Stomach (tissue), 9 donors: ENCODE data around the gene CDKL4. TPM values are rescaled to one million over a fixed set of nuclear protein-coding genes. Genes with fewer than 3 reads are reported as not detected.

Source experiments
- DNase-seq, 2 donors: peaks; one replicate each; pipeline versions ENCODE4 v3.0.0 to v3.0.0-alpha.2; 2013 to 2019
- H3K27ac ChIP-seq, 5 donors: fragments of 200-600 bp in 4 of 5; sonication (generic) in 4 of 5; one replicate each; pipeline ENCODE4 v1.5.1; 2013 to 2019; ENCODE audit warnings: mild to moderate bottlenecking in 1 of 5, moderate library complexity in 1 of 5
- H3K27me3 ChIP-seq, 3 donors: fragments of 200-600 bp; sonication (generic); one replicate each; pipeline ENCODE4 v1.5.1; 2017 to 2019; ENCODE audit warnings: mixed run types in 1 of 3
- H3K36me3 ChIP-seq, 4 donors: fragments of 200-600 bp; sonication (generic); 1 replicate in 3 of 4; 2 replicates in 1 of 4; pipeline ENCODE4 v1.5.1; 2016 to 2019
- H3K4me1 ChIP-seq, 4 donors: fragments of 200-600 bp; sonication (generic); one replicate each; pipeline ENCODE4 v1.5.1; 2016 to 2019
- H3K4me3 ChIP-seq, 4 donors: fragments of 200-600 bp; sonication (generic) in 3 of 4; one replicate each; pipeline ENCODE4 v1.5.1; 2016 to 2019; ENCODE audit warnings: mild to moderate bottlenecking in 1 of 4
- H3K9me3 ChIP-seq, 4 donors: fragments of 200-600 bp; sonication (generic); one replicate each; pipeline ENCODE4 v1.5.1; 2016 to 2019
- EP300 ChIP-seq: sonication (generic); formaldehyde crosslinking; IDR thresholded peaks from one replicate; pipeline ENCODE4 v1.6.1; 2017; ENCODE audit warnings: antibody characterized with exemption
- POLR2A ChIP-seq, 4 donors: fragments of 450-650 bp; IDR thresholded peaks; one replicate each; pipeline ENCODE4 v1.6.1; 2016; ENCODE audit warnings: antibody characterized with exemption in 4 of 4, control low read depth in 2 of 4, mild to moderate bottlenecking in 1 of 4, moderate library complexity in 1 of 4
- POLR2AphosphoS5 ChIP-seq, 3 donors: sonication (generic); formaldehyde crosslinking; IDR thresholded peaks; one replicate each; pipeline ENCODE4 v1.6.1; 2016; ENCODE audit warnings: antibody characterized with exemption in 3 of 3
- WGBS, 5 donors: extraction: QIAGEN DNeasy Blood & Tissue Kit in 3 of 5; methylation state at CpG; one replicate each; pipeline versions ENCODE4 v1.1.5 to v1.1.7; 2013 to 2018; 5-methylcytosine and 5-hydroxymethylcytosine counted together
- intact Hi-C: fragments of 100-400 bp; cut with DNase I; formaldehyde crosslinking; loops from one replicate; pipeline ENCODE4 v1.15.1; 2023; ENCODE audit warnings: low total_unique reads
- polyA plus RNA-seq, 3 donors: library from polyadenylated mRNA; stranded (reverse); fragments of 200-250 nt; gene quantifications; one replicate each; pipeline ENCODE4 v1.2.3, GENCODE V29; 2013
- small RNA-seq, 4 donors: library from RNA; depleted of rRNA; stranded (forward); fragments of <200 nt; gene quantifications; one replicate each; pipeline ENCODE3, GENCODE V24; 2016
- total RNA-seq, 5 donors: library from RNA; depleted of rRNA; stranded (reverse); fragments of >200 nt; gene quantifications; one replicate each; pipeline versions ENCODE4 v1.1.0 to v1.2.3, GENCODE V29; 2014 to 2016
- TF ChIP-seq, protein P1 (sequence below), 7 experiments: fragments of 450-650 bp in 4 of 7; fragments of 200-600 bp in 3 of 7; sonication (generic) in 3 of 7; IDR thresholded peaks; one replicate each; pipeline ENCODE4 v1.5.1; 2016 to 2019; ENCODE audit warnings: antibody characterized with exemption in 7 of 7, control low read depth in 2 of 7, mild to moderate bottlenecking in 1 of 7
- donor health status: healthy with polysubstance abuse.
- donor health status: Bipolar disorder and iron deficiency.
- donor health status: healthy.

The CDKL4 gene
- total and polyA plus RNA-seq, 8 donors = 3.2 to 4.2 TPM; not detected in 6

- Histone ChIP-seq H3K4me3 (no peak overlapping the region), H3K27ac (peak overlapping the region in 2 of 5 donors; percentile 44 to 64), H3K27me3 (no peaks in the 10 kb centered on the region), H3K4me1 (peaks cover 0 to 27% (median 10%) of the 10 kb centered on the region in 4 donors), H3K9me3 (no peaks in the 10 kb centered on the region), H3K36me3 (no peaks in the 10 kb centered on the region)
- 56 to 78% (median 66%) methylated on average over 1 of the region's 1 CpG for WGBS, 5 donors
- TF ChIP-seq POLR2A (IDR thresholded peaks at IDR 0.05) (no peak), EP300 (no peak), POLR2AphosphoS5 (IDR thresholded peaks at IDR 0.05) (no peak)
- TF ChIP-seq, protein P1, sequence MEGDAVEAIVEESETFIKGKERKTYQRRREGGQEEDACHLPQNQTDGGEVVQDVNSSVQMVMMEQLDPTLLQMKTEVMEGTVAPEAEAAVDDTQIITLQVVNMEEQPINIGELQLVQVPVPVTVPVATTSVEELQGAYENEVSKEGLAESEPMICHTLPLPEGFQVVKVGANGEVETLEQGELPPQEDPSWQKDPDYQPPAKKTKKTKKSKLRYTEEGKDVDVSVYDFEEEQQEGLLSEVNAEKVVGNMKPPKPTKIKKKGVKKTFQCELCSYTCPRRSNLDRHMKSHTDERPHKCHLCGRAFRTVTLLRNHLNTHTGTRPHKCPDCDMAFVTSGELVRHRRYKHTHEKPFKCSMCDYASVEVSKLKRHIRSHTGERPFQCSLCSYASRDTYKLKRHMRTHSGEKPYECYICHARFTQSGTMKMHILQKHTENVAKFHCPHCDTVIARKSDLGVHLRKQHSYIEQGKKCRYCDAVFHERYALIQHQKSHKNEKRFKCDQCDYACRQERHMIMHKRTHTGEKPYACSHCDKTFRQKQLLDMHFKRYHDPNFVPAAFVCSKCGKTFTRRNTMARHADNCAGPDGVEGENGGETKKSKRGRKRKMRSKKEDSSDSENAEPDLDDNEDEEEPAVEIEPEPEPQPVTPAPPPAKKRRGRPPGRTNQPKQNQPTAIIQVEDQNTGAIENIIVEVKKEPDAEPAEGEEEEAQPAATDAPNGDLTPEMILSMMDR (IDR thresholded peaks at IDR 0.05) = no peak
- peak in 1 of 2 donors; percentile 48 for DNase-seq
- intact Hi-C loops = loop anchor here (10.0 kb wide), 1 partner anchor 96 kb away; no protein-coding TSS in a partner anchor
Observed at GRCh38 chr2:39128919-39129391, 114.8 kb downstream of the CDKL4 start.

DNA sequence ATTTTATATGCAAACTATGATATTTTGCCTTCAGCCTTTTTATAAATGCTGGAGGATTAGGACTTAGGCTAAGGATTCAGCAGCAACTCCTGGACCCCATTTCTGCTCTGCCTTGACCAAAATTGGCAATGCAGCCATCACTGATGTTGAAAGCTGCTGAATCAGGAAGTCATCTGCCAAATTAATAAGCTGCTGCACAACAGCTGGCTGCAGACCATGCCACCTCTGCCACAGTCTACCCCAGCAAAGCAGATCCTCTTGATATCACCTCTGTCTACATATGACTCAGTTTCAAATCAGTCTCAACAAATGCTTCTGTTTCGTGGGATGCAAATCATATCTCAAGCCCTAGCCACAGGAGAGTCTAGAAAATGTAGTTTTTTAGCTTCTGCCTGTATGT lies 115.8 kb downstream of the CDKL4 start:
- DNase-seq = no peak
- Histone ChIP-seq H3K36me3 (no peaks in the 10 kb centered on the region), H3K4me1 (peaks cover 5 to 35% (median 18%) of the 10 kb centered on the region in 4 donors), H3K4me3 (no peak overlapping the region), H3K27ac (peak overlapping the region in 3 of 5 donors; percentile 1 to 64 (median 16)), H3K27me3 (no peaks in the 10 kb centered on the region), H3K9me3 (no peaks in the 10 kb centered on the region)
- intact Hi-C loops = loop anchor here (10.0 kb wide), 1 partner anchor 97 kb away; no protein-coding TSS in a partner anchor
- 31 to 63% (median 48%) methylated on average over 1 of the region's 1 CpG for WGBS, 5 donors
- no peak for TF ChIP-seq POLR2A (IDR thresholded peaks at IDR 0.05)
- TF ChIP-seq EP300 = no peak

Small RNA genes within 50 kb of the gene (small RNA-seq; reads per million reads assigned to genes)
- gene RF00019 (0 reads per million in 4 donors), gene RF00272 (0 reads per million in 4 donors)

Other genes starting within 250 kb of the CDKL4 start
- 10 to 100 TPM in 4 of 5 donors, 1 to 10 TPM in 1; 5.2 to 46.4 (median 39.7) TPM for gene SOS1, start 122.9 kb downstream of the CDKL4 start, total RNA-seq
- 1 to 10 TPM; 4.5 to 6.3 (median 6.3) TPM for gene SOS1, start 122.9 kb downstream of the CDKL4 start, polyA plus RNA-seq
- gene MAP4K3, start 193.3 kb upstream of the CDKL4 start, total RNA-seq = 100 to 1,000 TPM in 2 of 5 donors, 10 to 100 TPM in 3; 86.4 to 166 (median 95.1) TPM
- 10 to 100 TPM; 13.5 to 20.0 (median 15.5) TPM for gene MAP4K3, start 193.3 kb upstream of the CDKL4 start, polyA plus RNA-seq